H1 (cell line): ENCODE results near the gene CASZ1. TPM values are rescaled to one million over a fixed set of nuclear protein-coding genes. Genes with fewer than 3 reads are reported as not detected.
A peak's percentile ranks its signal among the peaks of the same experiment; 100 is the strongest.

ENCODE experiments used
- CTCF ChIA-PET: fragments of 300-600 bp; sonication (Branson Sonifier 250); formaldehyde crosslinking; loops from one replicate; lab custom pipeline; 2021; ENCODE audit not compliant: partially characterized antibody; lab: Charles Lee
- POLR2A ChIA-PET: fragments of 300-600 bp; sonication (Branson Sonifier 250); formaldehyde crosslinking; loops from one replicate; lab custom pipeline; 2021; ENCODE audit warnings: inconsistent platforms; ENCODE audit not compliant: partially characterized antibody; lab: Charles Lee
- DNase-seq, 2 experiments: peaks; one replicate each; pipeline versions ENCODE4 v3.0.0 to v3.0.0-alpha.2; 2010 to 2022; ENCODE audit warnings: low spot score in 2 of 2, low read depth in 1 of 2, mixed read lengths in 1 of 2
- FAIRE-seq: peaks from 2 replicates; lab custom pipeline; 2011; peaks lifted over from hg19 to GRCh38; lab: Jason Lieb, UNC
- H2AFZ ChIP-seq: 2 replicates; pipeline ENCODE4 v1.8.1; 2012; ENCODE audit warnings: low read length, inconsistent platforms
- H2AK5ac ChIP-seq: 2 replicates; pipeline ENCODE4 v1.6.1; 2013; ENCODE audit warnings: low read depth, low read length
- H2BK120ac ChIP-seq: replicated peaks from 2 replicates; pipeline ENCODE3; 2013; ENCODE audit warnings: low read depth, low read length, inconsistent platforms
- H2BK12ac ChIP-seq: 2 replicates; pipeline ENCODE4 v1.6.1; 2013; ENCODE audit warnings: low read depth, low read length
- H2BK15ac ChIP-seq: 2 replicates; pipeline ENCODE4 v1.6.1; 2013; ENCODE audit warnings: low read length
- H2BK20ac ChIP-seq: 2 replicates; pipeline ENCODE4 v1.6.1; 2013; ENCODE audit warnings: low read length
- H2BK5ac ChIP-seq: 2 replicates; pipeline ENCODE4 v1.6.1; 2013; ENCODE audit warnings: low read depth, low read length
- H3K14ac ChIP-seq: 2 replicates; pipeline ENCODE4 v1.6.1; 2013; ENCODE audit warnings: inconsistent platforms; ENCODE audit not compliant: insufficient read length
- H3K18ac ChIP-seq: 2 replicates; pipeline ENCODE4 v1.6.1; 2013; ENCODE audit warnings: low read length; ENCODE audit errors: extremely low read depth
- H3K23ac ChIP-seq: 2 replicates; pipeline ENCODE4 v1.6.1; 2013; ENCODE audit warnings: inconsistent platforms; ENCODE audit not compliant: insufficient read length
- H3K23me2 ChIP-seq: 2 replicates; pipeline ENCODE4 v1.6.1; 2013; ENCODE audit warnings: low read depth, low read length
- H3K27ac ChIP-seq: 2 replicates; pipeline ENCODE4 v1.6.1; 2011; ENCODE audit warnings: low read depth, low read length, inconsistent platforms
- H3K27me3 ChIP-seq, 4 experiments: replicated peaks in 1 of 4; 1 replicate in 1 of 4; 2 replicates in 3 of 4; pipeline versions ENCODE4 v1.6.1 to v1.8.1; 2011 to 2013; ENCODE audit warnings: low read length in 3 of 4, mild to moderate bottlenecking in 3 of 4, inconsistent platforms in 2 of 4, mixed read lengths in 2 of 4, moderate library complexity in 1 of 4; ENCODE audit not compliant: control insufficient read depth in 3 of 4, insufficient read depth in 3 of 4; ENCODE audit errors: extremely low read depth in 1 of 4
- H3K36me3 ChIP-seq, 4 experiments: 2 replicates each; pipeline versions ENCODE4 v1.6.1 to v1.8.1; 2011 to 2013; ENCODE audit warnings: mild to moderate bottlenecking in 4 of 4, low read length in 3 of 4, moderate library complexity in 2 of 4, control low read depth in 1 of 4, inconsistent platforms in 1 of 4; ENCODE audit not compliant: insufficient read depth in 4 of 4, control insufficient read depth in 2 of 4
- H3K4ac ChIP-seq: replicated peaks from 2 replicates; pipeline ENCODE3; 2013; ENCODE audit warnings: low read length, low read depth, mixed read lengths, inconsistent platforms; ENCODE audit not compliant: insufficient read length
- H3K4me1 ChIP-seq, 4 experiments: replicated peaks in 1 of 4; 1 replicate in 1 of 4; 2 replicates in 3 of 4; pipeline versions ENCODE4 v1.6.1 to v1.8.1; 2011 to 2013; ENCODE audit warnings: low read length in 3 of 4, inconsistent platforms in 2 of 4, mixed read lengths in 1 of 4; ENCODE audit not compliant: insufficient read depth in 4 of 4, control insufficient read depth in 3 of 4
- H3K4me2 ChIP-seq, 2 experiments: 2 replicates each; pipeline versions ENCODE4 v1.6.1 to v1.8.1; 2011 to 2013; ENCODE audit warnings: low read depth in 2 of 2, low read length in 2 of 2, control low read depth in 1 of 2, inconsistent platforms in 1 of 2, mild to moderate bottlenecking in 1 of 2; ENCODE audit not compliant: insufficient read depth in 1 of 2
- H3K4me3 ChIP-seq, 4 experiments: fragments of 200-600, 300-600 bp in 1 of 4; sonication (generic), shearing (Covaris generic), sonication (Bioruptor Twin) in 1 of 4; 2 replicates each; pipeline versions ENCODE4 v1.5.1 to v1.8.1; 2011 to 2016; ENCODE audit warnings: low read length in 4 of 4, low read depth in 3 of 4, control low read depth in 2 of 4, inconsistent platforms in 2 of 4, mild to moderate bottlenecking in 2 of 4, mixed read lengths in 1 of 4, moderate library complexity in 1 of 4; ENCODE audit not compliant: insufficient read depth in 2 of 4; ENCODE audit errors: extremely low read depth in 1 of 4
- H3K56ac ChIP-seq: replicated peaks from 2 replicates; pipeline ENCODE3; 2013; ENCODE audit warnings: low read depth, mild to moderate bottlenecking, mixed read lengths, low read length, inconsistent platforms; ENCODE audit not compliant: insufficient read length
- H3K79me1 ChIP-seq: 2 replicates; pipeline ENCODE4 v1.6.1; 2013; ENCODE audit warnings: low read depth, low read length, control low read depth
- H3K79me2 ChIP-seq, 2 experiments: 2 replicates each; pipeline versions ENCODE4 v1.6.1 to v1.8.1; 2012 to 2013; ENCODE audit warnings: low read length in 2 of 2, mild to moderate bottlenecking in 2 of 2, inconsistent platforms in 1 of 2; ENCODE audit not compliant: insufficient read depth in 2 of 2, control insufficient read depth in 1 of 2
- H3K9ac ChIP-seq, 4 experiments: replicated peaks in 1 of 4; 1 replicate in 1 of 4; 2 replicates in 3 of 4; pipeline versions ENCODE4 v1.6.1 to v1.8.1; 2011 to 2013; ENCODE audit warnings: low read depth in 3 of 4, low read length in 3 of 4, control low read depth in 2 of 4, mild to moderate bottlenecking in 2 of 4, moderate library complexity in 2 of 4, inconsistent platforms in 1 of 4; ENCODE audit errors: extremely low read depth in 1 of 4
- H3K9me3 ChIP-seq, 2 experiments: 2 replicates each; pipeline versions ENCODE4 v1.6.1 to v1.8.1; 2012 to 2013; ENCODE audit warnings: mild to moderate bottlenecking in 2 of 2, moderate library complexity in 2 of 2, control low read depth in 1 of 2, inconsistent platforms in 1 of 2, low read depth in 1 of 2, low read length in 1 of 2, mixed read lengths in 1 of 2; ENCODE audit not compliant: insufficient read depth in 2 of 2
- H4K20me1 ChIP-seq, 2 experiments: replicated peaks in 1 of 2; 2 replicates each; pipeline versions ENCODE3 to v1.8.1; 2011 to 2013; ENCODE audit warnings: inconsistent platforms in 2 of 2, low read length in 2 of 2, mild to moderate bottlenecking in 1 of 2; ENCODE audit not compliant: insufficient read depth in 2 of 2, control insufficient read depth in 1 of 2
- H4K5ac ChIP-seq: 2 replicates; pipeline ENCODE4 v1.6.1; 2013; ENCODE audit warnings: low read length, low read depth, mixed read lengths, inconsistent platforms; ENCODE audit not compliant: insufficient read length
- H4K8ac ChIP-seq: 2 replicates; pipeline ENCODE4 v1.8.0; 2013; ENCODE audit warnings: mild to moderate bottlenecking, moderate library complexity, low read length, inconsistent platforms; ENCODE audit not compliant: insufficient read depth; ENCODE audit errors: extremely low read depth
- H4K91ac ChIP-seq: replicated peaks from 2 replicates; pipeline ENCODE3; 2013; ENCODE audit warnings: low read length, mixed read lengths, inconsistent platforms; ENCODE audit not compliant: insufficient read length
- BRCA1 ChIP-seq: IDR thresholded peaks from 2 replicates; pipeline ENCODE4 v1.6.1; 2012; ENCODE audit warnings: low read depth, low read length, improper control_type of control experiment
- CEBPB ChIP-seq: IDR thresholded peaks from 2 replicates; pipeline ENCODE4 v1.6.1; 2012; ENCODE audit warnings: low read depth, low read length
- CTCF ChIP-seq, 3 experiments: IDR thresholded peaks; 1 replicate in 2 of 3; 2 replicates in 1 of 3; pipeline versions ENCODE4 v1.5.1 to v1.6.1; 2011; ENCODE audit warnings: low read length in 3 of 3, mild to moderate bottlenecking in 3 of 3, inconsistent platforms in 2 of 3, low read depth in 1 of 3, moderate library complexity in 1 of 3; ENCODE audit not compliant: insufficient read depth in 1 of 3; ENCODE audit errors: control extremely low read depth in 1 of 3
- RAD21 ChIP-seq, 2 experiments: IDR thresholded peaks in 1 of 2; conservative IDR thresholded peaks in 1 of 2; 2 replicates each; pipeline ENCODE4 v1.6.1; 2011; ENCODE audit warnings: low read depth in 2 of 2, low read length in 2 of 2, improper control_type of control experiment in 1 of 2, inconsistent platforms in 1 of 2, mild to moderate bottlenecking in 1 of 2, moderate library complexity in 1 of 2
- RBBP5 ChIP-seq: IDR thresholded peaks from 2 replicates; pipeline ENCODE4 v1.7.1; 2012; ENCODE audit warnings: low read depth, mild to moderate bottlenecking, inconsistent platforms, low read length, moderate library complexity, borderline replicate concordance
- SRF ChIP-seq: IDR thresholded peaks from 2 replicates; pipeline ENCODE4 v1.6.1; 2011; ENCODE audit warnings: mild to moderate bottlenecking, low read depth, low read length, moderate library complexity
- TEAD4 ChIP-seq: IDR thresholded peaks from 2 replicates; pipeline ENCODE4 v1.6.1; 2012; ENCODE audit warnings: low read depth, low read length, inconsistent platforms, mixed read lengths
- WGBS, 2 experiments: shearing (Covaris generic) in 1 of 2; methylation state at CpG; one replicate each; pipeline versions ENCODE4 v1.1.6 to v1.1.7; 2013 to 2015; ENCODE audit warnings: low lambda C conversion rate in 2 of 2, mixed read lengths in 2 of 2, inconsistent platforms in 1 of 2, low coverage in 1 of 2, missing lambda C conversion rate in 1 of 2; ENCODE audit not compliant: insufficient replicate concordance in 2 of 2, insufficient coverage in 1 of 2, insufficient read length in 1 of 2; ENCODE audit errors: extremely low coverage in 1 of 2, missing lambda C conversion rate in 1 of 2; 5-methylcytosine and 5-hydroxymethylcytosine counted together
- polyA plus RNA-seq, 7 experiments: library from polyadenylated mRNA; depleted of rRNA in 3 of 7; stranded (reverse) in 5 of 7; unstranded in 2 of 7; fragments of >200 nt in 5 of 7; fragments of 200-250 nt in 2 of 7; gene quantifications; 1 replicate in 5 of 7; 2 replicates in 1 of 7; 4 replicates in 1 of 7; pipeline versions ENCODE4 v1.2.1 to v1.2.3, GENCODE V29; 2011 to 2013; ENCODE audit warnings: missing spikeins in 2 of 7, mixed read lengths in 2 of 7
- total RNA-seq: library from RNA; stranded (reverse); fragmentation: NEBNext Ultra II Directional; extraction: Animal tissue kit (Norgen Biotek cat#: 25700); gene quantifications from 2 replicates; pipeline ENCODE4 v1.2.1, GENCODE V29; 2021

CASZ1 gene
- total and polyA plus RNA-seq, 2 of the 8 experiments (the other 6 are each of a cell fraction or from before 2014, with no cell fraction given) = 4.4 to 7.7 TPM

- Histone ChIP-seq H3K4me3 (no peak overlapping the region), H2BK15ac (no peak overlapping the region), H3K9ac (no peak overlapping the region), H3K79me1 (no peaks in the 10 kb centered on the region), H4K91ac (no peak overlapping the region), H3K4me1 (peaks cover 0 to 7% (median 5%) of the 10 kb centered on the region in 4 experiments), H4K8ac (no peak overlapping the region), H2BK20ac (no peak overlapping the region), H3K56ac (no peak overlapping the region), H4K5ac (no peak overlapping the region), H3K18ac (no peak overlapping the region), H3K27ac (no peak overlapping the region), H2BK120ac (no peak overlapping the region), H3K14ac (no peak overlapping the region), H3K4ac (no peak overlapping the region), H3K9me3 (no peaks in the 10 kb centered on the region), H3K36me3 (no peaks in the 10 kb centered on the region; a peak in 1 of 8 replicates), H2AFZ (no peak overlapping the region), H3K79me2 (no peaks in the 10 kb centered on the region), H3K23me2 (no peaks in the 10 kb centered on the region), H2AK5ac (no peak overlapping the region), H3K4me2 (no peak overlapping the region), H2BK12ac (no peak overlapping the region), H2BK5ac (no peak overlapping the region), H4K20me1 (peaks cover 0 to 1% of the 10 kb centered on the region in 2 experiments), H3K27me3 (no peaks in the 10 kb centered on the region), H3K23ac (no peak overlapping the region)
- peak in 1 of 2 experiments; percentile 36 for DNase-seq
- TF ChIP-seq CEBPB = no peak
- no peak for TF ChIP-seq TEAD4
- no peak for TF ChIP-seq RBBP5
- TF ChIP-seq RAD21 (IDR thresholded peaks at IDR 0.05 in 1 of 2, conservative IDR thresholded peaks at IDR 0.05 in 1 of 2; ENCODE audit: low read depth in 2 of 2, low read length in 2 of 2) = peak; percentile 44 to 48; a peak in 3 of 4 replicates
- TF ChIP-seq BRCA1 = no peak
- peak in 1 of 3 experiments; percentile 10; a peak in 1 of 4 replicates for TF ChIP-seq CTCF (IDR thresholded peaks at IDR 0.05; ENCODE audit: control extremely low read depth in 1 of 3, insufficient read depth in 1 of 3, low read depth in 1 of 3, low read length in 3 of 3)
- no peak for TF ChIP-seq SRF
- 86% methylated on average over 6 of the region's 6 CpGs; no CpG with 5 or more reads in 1 of the 2 experiments for WGBS, 2 experiments
- FAIRE-seq = no peak
- CTCF ChIA-PET = interaction anchor here (0.7 to 1.3 kb wide), 3 partner anchors 14 to 62 kb away, joined by 3 to 5 read pairs (median 4); no protein-coding TSS in a partner anchor
- POLR2A ChIA-PET = no interaction called here
These were observed 198.1 kb downstream of the CASZ1 start for GRCh38 chr1:10598389-10598702.
